GM12878 (cell line): ENCODE data around the gene SLFN11. TPM values are rescaled to one million over a fixed set of nuclear protein-coding genes. Genes with fewer than 3 reads are reported as not detected.

ENCODE experiments used
- ATAC-seq: fragments of 200-7000 bp; cut with Tn5 transposase; 3 replicates; pipeline ENCODE4 v1.9.1; 2020; ENCODE audit warnings: mild to moderate bottlenecking, moderate library complexity
- BruUV-seq: library from RNA; stranded (reverse); fragments of 400-500 nt; replicated peaks from 2 replicates; lab custom pipeline; 2021; lab: Mats Ljungman, UMichigan
- CTCF ChIA-PET: fragments of 300-600 bp; sonication (Branson Sonifier 250); formaldehyde crosslinking; extraction: SDS; loops from one replicate; lab custom pipeline; 2021; ENCODE audit warnings: inconsistent platforms; lab: Yijun Ruan, JAX
- POLR2A ChIA-PET: fragments of 350-600 bp; formaldehyde crosslinking; extraction: SDS; loops from one replicate; lab custom pipeline; 2021; ENCODE audit warnings: inconsistent platforms; lab: Charles Lee
- RAD21 ChIA-PET: fragments of 300-600 bp; sonication (Branson Sonifier 250); formaldehyde crosslinking; loops from one replicate; lab custom pipeline; 2023; ENCODE audit warnings: antibody characterized with exemption; ENCODE audit not compliant: unreplicated experiment; lab: Charles Lee
- SMC1A ChIA-PET: fragments of 300-600 bp; sonication (Branson Sonifier 250); formaldehyde crosslinking; loops from one replicate; lab custom pipeline; 2023; ENCODE audit not compliant: unreplicated experiment, uncharacterized antibody; lab: Charles Lee
- DNase-seq: peaks from one replicate; pipeline ENCODE4 v3.0.0-alpha.2; 2011; ENCODE audit warnings: low read depth, low spot score
- FAIRE-seq: peaks from 3 replicates; lab custom pipeline; 2011; peaks lifted over from hg19 to GRCh38; lab: Jason Lieb, UNC
- H2AFZ ChIP-seq: 2 replicates; pipeline ENCODE4 v1.6.0; 2011; ENCODE audit warnings: low read depth, low read length, control low read depth; ENCODE audit not compliant: control insufficient read depth
- H3K27ac ChIP-seq: 2 replicates; pipeline ENCODE4 v1.5.1; 2011; ENCODE audit warnings: control low read depth; ENCODE audit not compliant: control insufficient read depth, insufficient read depth
- H3K27me3 ChIP-seq, 2 experiments: replicated peaks in 1 of 2; 2 replicates each; pipeline versions ENCODE4 v1.6.0 to v1.6.1; 2011; ENCODE audit warnings: low read length in 1 of 2; ENCODE audit not compliant: control insufficient read depth in 2 of 2, insufficient read depth in 2 of 2
- H3K36me3 ChIP-seq, 2 experiments: 2 replicates each; pipeline ENCODE4 v1.5.1; 2011; ENCODE audit warnings: low read length in 1 of 2; ENCODE audit not compliant: control insufficient read depth in 2 of 2, insufficient read depth in 2 of 2
- H3K4me1 ChIP-seq: 2 replicates; pipeline ENCODE4 v1.6.1; 2011; ENCODE audit warnings: mild to moderate bottlenecking, low read length, moderate library complexity, mixed read lengths; ENCODE audit not compliant: control insufficient read depth, insufficient read depth
- H3K4me2 ChIP-seq: 2 replicates; pipeline ENCODE4 v1.6.0; 2011; ENCODE audit warnings: control low read depth; ENCODE audit not compliant: control insufficient read depth, insufficient read depth
- H3K4me3 ChIP-seq: fragments of 200-600 bp; sonication (generic); 2 replicates; pipeline ENCODE4 v1.5.1; 2016
- H3K79me2 ChIP-seq: 2 replicates; pipeline ENCODE4 v1.6.0; 2011; ENCODE audit warnings: low read length; ENCODE audit not compliant: control insufficient read depth, insufficient read depth
- H3K9ac ChIP-seq: 2 replicates; pipeline ENCODE4 v1.8.0; 2011; ENCODE audit warnings: low read length, control low read depth, mixed read lengths; ENCODE audit not compliant: control insufficient read depth, insufficient read depth
- H3K9me3 ChIP-seq: replicated peaks from 3 replicates; pipeline ENCODE4 v1.5.1; 2011; ENCODE audit warnings: mild to moderate bottlenecking, low read length; ENCODE audit not compliant: control insufficient read depth, insufficient read depth
- H4K20me1 ChIP-seq: 2 replicates; pipeline ENCODE4 v1.6.0; 2011; ENCODE audit not compliant: control insufficient read depth, insufficient read depth
- CBX3 ChIP-seq: fragments of 200-600 bp; sonication (generic); IDR thresholded peaks from 2 replicates; pipeline ENCODE4 v1.6.1; 2016; ENCODE audit warnings: low read depth, borderline replicate concordance
- IKZF1 ChIP-seq: fragments of 450-650 bp; conservative IDR thresholded peaks from 2 replicates; pipeline ENCODE4 v1.6.1; 2017; ENCODE audit warnings: antibody characterized with exemption, mild to moderate bottlenecking
- IKZF2 ChIP-seq, 2 experiments: fragments of 450-650 bp; IDR thresholded peaks; 2 replicates each; pipeline ENCODE4 v1.6.1; 2017; ENCODE audit warnings: mild to moderate bottlenecking in 2 of 2, moderate library complexity in 2 of 2
- RB1 ChIP-seq: fragments of 450-650 bp; formaldehyde crosslinking; IDR thresholded peaks from 2 replicates; pipeline ENCODE4 v1.6.1; 2017; ENCODE audit warnings: mild to moderate bottlenecking, borderline replicate concordance
- RBBP5 ChIP-seq: fragments of 200-600 bp; sonication (generic); conservative IDR thresholded peaks from 2 replicates; pipeline ENCODE4 v1.6.1; 2016
- SP1 ChIP-seq: IDR thresholded peaks from one replicate; pipeline ENCODE4 v1.6.1; 2011; ENCODE audit warnings: low read depth, low read length
- TCF3 ChIP-seq: IDR thresholded peaks from 2 replicates; pipeline ENCODE4 v1.6.1; 2012; ENCODE audit warnings: low read depth, mild to moderate bottlenecking, low read length, borderline replicate concordance; ENCODE audit not compliant: insufficient read depth
- ZBED1 ChIP-seq: IDR thresholded peaks from 2 replicates; pipeline ENCODE4 v1.6.1; 2016; ENCODE audit warnings: borderline replicate concordance
- ZNF622 ChIP-seq: fragments of 450-650 bp; IDR thresholded peaks from 2 replicates; pipeline ENCODE4 v1.6.1; 2017; ENCODE audit warnings: mild to moderate bottlenecking, inconsistent platforms
- in situ Hi-C: fragments of 300-500 bp; cut with MboI; formaldehyde crosslinking; loops from 9 replicates; pipeline ENCODE4 v1.14.3; 2018; ENCODE audit warnings: mixed read lengths
- intact Hi-C: fragments of 100-400 bp; cut with micrococcal nuclease; formaldehyde crosslinking; loops from one replicate; pipeline ENCODE4 v1.14.2; 2022; ENCODE audit not compliant: unreplicated experiment
- polyA plus RNA-seq, 11 experiments: library from polyadenylated mRNA; depleted of rRNA in 4 of 11; unstranded in 6 of 11; stranded (reverse) in 5 of 11; fragments of >200 nt; fragmentation: Nextera tagmentation in 4 of 11; fragmentation: Illumina TruSeq in 1 of 11; extraction: Ambion mirVana in 4 of 11; extraction: Trizol in 1 of 11; gene quantifications; 1 replicate in 1 of 11; 2 replicates in 10 of 11; pipeline versions ENCODE4 v1.2.1 to v1.2.3, GENCODE V29; 2011 to 2016; ENCODE audit warnings: inconsistent platforms in 2 of 11, missing spikeins in 2 of 11, low read depth in 1 of 11
- total RNA-seq, 4 experiments: library from RNA; depleted of rRNA in 3 of 4; stranded (reverse); fragments of >200 nt in 3 of 4; fragmentation: Illumina TruSeq in 1 of 4; extraction: Trizol in 1 of 4; gene quantifications; 2 replicates each; pipeline versions ENCODE4 v1.2.1 to v1.2.3, GENCODE V29; 2013 to 2021
- TF ChIP-seq, protein P1 (sequence below): IDR thresholded peaks from 2 replicates; pipeline ENCODE4 v1.6.1; 2012; ENCODE audit warnings: low read depth, low read length, improper control_type of control experiment
- TF ChIP-seq, protein P2 (sequence below): IDR thresholded peaks from 2 replicates; pipeline ENCODE4 v1.6.1; 2011; ENCODE audit warnings: mild to moderate bottlenecking, low read depth, low read length, moderate library complexity; ENCODE audit not compliant: insufficient replicate concordance
- TF ChIP-seq, protein P3 (sequence below): fragments of 450-650 bp; IDR thresholded peaks from 2 replicates; pipeline ENCODE4 v1.6.1; 2017; ENCODE audit warnings: low read depth, mild to moderate bottlenecking, moderate library complexity
- TF ChIP-seq, protein P4 (sequence below), 3 experiments: IDR thresholded peaks in 2 of 3; conservative IDR thresholded peaks in 1 of 3; 2 replicates each; pipeline ENCODE4 v1.5.1; 2011; ENCODE audit warnings: low read depth in 3 of 3, low read length in 3 of 3, mild to moderate bottlenecking in 3 of 3, control low read depth in 2 of 3, moderate library complexity in 2 of 3, inconsistent platforms in 1 of 3, mixed read lengths in 1 of 3; ENCODE audit not compliant: control insufficient read depth in 2 of 3, insufficient read depth in 1 of 3; ENCODE audit errors: extremely low read depth in 1 of 3

SLFN11 gene
- total and polyA plus RNA-seq, 10 of the 15 experiments (the other 5 are each of a cell fraction or from before 2014, with no cell fraction given): 2.1 to 38.9 (median 30.6) TPM

DNA sequence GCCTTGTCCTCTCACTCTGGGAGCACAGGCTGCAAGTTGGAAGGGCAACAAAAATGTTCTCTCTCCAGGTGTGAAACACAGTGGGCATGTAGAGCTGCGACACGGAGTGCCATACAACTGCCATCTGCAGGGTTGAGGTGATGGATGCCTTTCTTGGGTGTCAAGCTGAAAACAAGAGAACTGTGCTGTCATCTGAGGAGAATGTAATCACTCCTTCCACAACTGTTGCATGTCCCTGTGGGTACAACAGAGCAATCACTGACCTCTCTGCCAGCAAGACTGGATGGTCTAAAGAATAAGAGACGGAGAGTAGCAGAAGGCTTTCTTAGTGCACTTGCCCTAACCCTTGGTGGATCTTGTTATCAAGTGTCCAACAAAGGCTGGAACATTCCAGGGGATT is 29.2 kb downstream of the SLFN11 start (continued):
- no peak for TF ChIP-seq ZNF622

DNA sequence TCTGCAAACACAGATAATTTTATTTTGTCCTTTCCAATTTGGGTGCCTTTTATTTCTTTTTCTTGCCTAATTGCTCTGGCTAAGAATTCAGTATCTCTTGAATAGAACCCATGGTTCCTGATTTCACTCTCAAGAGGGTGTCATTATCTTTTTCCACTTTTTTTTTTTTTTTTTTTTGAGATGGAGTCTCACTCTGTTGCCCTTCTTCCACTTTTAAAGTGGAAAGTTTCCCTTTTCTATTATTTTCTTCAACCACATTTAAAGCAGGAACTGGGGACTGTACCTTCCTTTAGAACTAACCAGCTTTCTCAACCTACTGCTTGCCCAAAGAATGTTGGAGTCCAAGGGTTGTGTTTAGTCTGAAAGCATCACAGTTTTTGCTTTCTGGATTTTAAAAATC is 31.1 kb downstream of the SLFN11 start:
- Histone ChIP-seq H3K4me2 (peak overlapping the region; percentile 22; the same call in 1 of the 2 replicates), H3K27me3 (peaks cover 4 to 27% of the 10 kb centered on the region in 2 experiments), H3K4me1 (peaks cover 13% of the 10 kb centered on the region), H4K20me1 (no peaks in the 10 kb centered on the region; the same call in 1 of the 2 replicates), H3K9ac (no peak overlapping the region), H3K9me3 (peaks cover 2% of the 10 kb centered on the region), H3K27ac (no peak overlapping the region), H2AFZ (no peak overlapping the region), H3K36me3 (no peaks in the 10 kb centered on the region), H3K4me3 (no peak overlapping the region), H3K79me2 (no peaks in the 10 kb centered on the region)
- BruUV-seq: no TSS peak
- in situ Hi-C loops (no loop called here), intact Hi-C loops (no loop called here)
- ChIA-PET RAD21 (interaction anchor here (0.7 to 2.0 kb wide), 4 partner anchors 9 to 165 kb away, joined by 3 to 4 read pairs (median 4); partner anchors contain the start of gene SLFN11), SMC1A (interaction anchor here (0.6 to 1.2 kb wide), 5 partner anchors 91 to 195 kb away, joined by 3 read pairs; partner anchors contain the start of gene SLFN12L), POLR2A (no interaction called here), CTCF (interaction anchor here (1.0 to 1.7 kb wide), 2 partner anchors 29 to 191 kb away, joined by 4 read pairs; no protein-coding TSS in a partner anchor)
- no peak for FAIRE-seq
- DNase-seq: no peak
- ATAC-seq: no peak
- TF ChIP-seq SP1 (no peak), TCF3 (no peak), CBX3 (no peak), RB1 (no peak), RBBP5 (no peak), IKZF2 (IDR thresholded peaks at IDR 0.05) (no peak), ZBED1 (no peak), IKZF1 (no peak)
- TF ChIP-seq, protein P1, sequence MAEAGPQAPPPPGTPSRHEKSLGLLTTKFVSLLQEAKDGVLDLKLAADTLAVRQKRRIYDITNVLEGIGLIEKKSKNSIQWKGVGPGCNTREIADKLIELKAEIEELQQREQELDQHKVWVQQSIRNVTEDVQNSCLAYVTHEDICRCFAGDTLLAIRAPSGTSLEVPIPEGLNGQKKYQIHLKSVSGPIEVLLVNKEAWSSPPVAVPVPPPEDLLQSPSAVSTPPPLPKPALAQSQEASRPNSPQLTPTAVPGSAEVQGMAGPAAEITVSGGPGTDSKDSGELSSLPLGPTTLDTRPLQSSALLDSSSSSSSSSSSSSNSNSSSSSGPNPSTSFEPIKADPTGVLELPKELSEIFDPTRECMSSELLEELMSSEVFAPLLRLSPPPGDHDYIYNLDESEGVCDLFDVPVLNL: no peak
- TF ChIP-seq, protein P2, sequence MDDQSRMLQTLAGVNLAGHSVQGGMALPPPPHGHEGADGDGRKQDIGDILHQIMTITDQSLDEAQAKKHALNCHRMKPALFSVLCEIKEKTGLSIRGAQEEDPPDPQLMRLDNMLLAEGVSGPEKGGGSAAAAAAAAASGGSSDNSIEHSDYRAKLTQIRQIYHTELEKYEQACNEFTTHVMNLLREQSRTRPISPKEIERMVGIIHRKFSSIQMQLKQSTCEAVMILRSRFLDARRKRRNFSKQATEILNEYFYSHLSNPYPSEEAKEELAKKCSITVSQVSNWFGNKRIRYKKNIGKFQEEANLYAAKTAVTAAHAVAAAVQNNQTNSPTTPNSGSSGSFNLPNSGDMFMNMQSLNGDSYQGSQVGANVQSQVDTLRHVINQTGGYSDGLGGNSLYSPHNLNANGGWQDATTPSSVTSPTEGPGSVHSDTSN: no peak
- TF ChIP-seq, protein P3, sequence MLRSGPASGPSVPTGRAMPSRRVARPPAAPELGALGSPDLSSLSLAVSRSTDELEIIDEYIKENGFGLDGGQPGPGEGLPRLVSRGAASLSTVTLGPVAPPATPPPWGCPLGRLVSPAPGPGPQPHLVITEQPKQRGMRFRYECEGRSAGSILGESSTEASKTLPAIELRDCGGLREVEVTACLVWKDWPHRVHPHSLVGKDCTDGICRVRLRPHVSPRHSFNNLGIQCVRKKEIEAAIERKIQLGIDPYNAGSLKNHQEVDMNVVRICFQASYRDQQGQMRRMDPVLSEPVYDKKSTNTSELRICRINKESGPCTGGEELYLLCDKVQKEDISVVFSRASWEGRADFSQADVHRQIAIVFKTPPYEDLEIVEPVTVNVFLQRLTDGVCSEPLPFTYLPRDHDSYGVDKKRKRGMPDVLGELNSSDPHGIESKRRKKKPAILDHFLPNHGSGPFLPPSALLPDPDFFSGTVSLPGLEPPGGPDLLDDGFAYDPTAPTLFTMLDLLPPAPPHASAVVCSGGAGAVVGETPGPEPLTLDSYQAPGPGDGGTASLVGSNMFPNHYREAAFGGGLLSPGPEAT: no peak
- TF ChIP-seq, protein P4, sequence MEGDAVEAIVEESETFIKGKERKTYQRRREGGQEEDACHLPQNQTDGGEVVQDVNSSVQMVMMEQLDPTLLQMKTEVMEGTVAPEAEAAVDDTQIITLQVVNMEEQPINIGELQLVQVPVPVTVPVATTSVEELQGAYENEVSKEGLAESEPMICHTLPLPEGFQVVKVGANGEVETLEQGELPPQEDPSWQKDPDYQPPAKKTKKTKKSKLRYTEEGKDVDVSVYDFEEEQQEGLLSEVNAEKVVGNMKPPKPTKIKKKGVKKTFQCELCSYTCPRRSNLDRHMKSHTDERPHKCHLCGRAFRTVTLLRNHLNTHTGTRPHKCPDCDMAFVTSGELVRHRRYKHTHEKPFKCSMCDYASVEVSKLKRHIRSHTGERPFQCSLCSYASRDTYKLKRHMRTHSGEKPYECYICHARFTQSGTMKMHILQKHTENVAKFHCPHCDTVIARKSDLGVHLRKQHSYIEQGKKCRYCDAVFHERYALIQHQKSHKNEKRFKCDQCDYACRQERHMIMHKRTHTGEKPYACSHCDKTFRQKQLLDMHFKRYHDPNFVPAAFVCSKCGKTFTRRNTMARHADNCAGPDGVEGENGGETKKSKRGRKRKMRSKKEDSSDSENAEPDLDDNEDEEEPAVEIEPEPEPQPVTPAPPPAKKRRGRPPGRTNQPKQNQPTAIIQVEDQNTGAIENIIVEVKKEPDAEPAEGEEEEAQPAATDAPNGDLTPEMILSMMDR (IDR thresholded peaks at IDR 0.05 in 2 of 3, conservative IDR thresholded peaks at IDR 0.05 in 1 of 3; ENCODE audit: control insufficient read depth in 2 of 3, extremely low read depth in 1 of 3, insufficient read depth in 1 of 3, low read depth in 3 of 3, low read length in 3 of 3): no peak
